ENCODE results near the gene PTMA. TPM values are rescaled to one million over a fixed set of nuclear protein-coding genes. Genes with fewer than 3 reads are reported as not detected.

The PTMA gene
- total and polyA plus RNA-seq, 9 of the 15 experiments (the other 6 are each of a cell fraction or from before 2014, with no cell fraction given): 429 to 2,322 (median 1,578) TPM

GRCh38 chr2:231677632-231678104 is 30.7 kb upstream of the PTMA start (continued):
- TF ChIP-seq ADNP (tag; IDR thresholded peaks at IDR 0.05) (no peak), TFAP4 (CRISPR knock-in tag; IDR thresholded peaks at IDR 0.05; ENCODE audit: borderline replicate concordance) (no peak), SIN3B (IDR thresholded peaks at IDR 0.05; ENCODE audit: low read depth) (no peak), BCOR (IDR thresholded peaks at IDR 0.05) (no peak), ZNF79 (CRISPR knock-in tag; IDR thresholded peaks at IDR 0.05; ENCODE audit: low read depth) (no peak), HCFC1 (IDR thresholded peaks at IDR 0.05; ENCODE audit: low read depth, low read length) (no peak), HSF4 (CRISPR knock-in tag; IDR thresholded peaks at IDR 0.05; ENCODE audit: borderline replicate concordance) (no peak), CTCF (IDR thresholded peaks at IDR 0.05 in 2 of 3, conservative IDR thresholded peaks at IDR 0.05 in 1 of 3; ENCODE audit: insufficient read depth in 2 of 3, low read depth in 1 of 3, low read length in 3 of 3) (peak; percentile 83 to 85 (median 83)), ETV1 (tag; conservative IDR thresholded peaks at IDR 0.05; ENCODE audit: low read depth) (0 out of 2 replicates have a peak, but pooled peaks have one; percentile 9), CHD4 (IDR thresholded peaks at IDR 0.05; ENCODE audit: insufficient read depth, insufficient replicate concordance, low read depth, low read length, poor library complexity, severe bottlenecking) (no peak), ZNF277 (CRISPR knock-in tag; IDR thresholded peaks at IDR 0.05; ENCODE audit: borderline replicate concordance) (no peak)

Data from K562 (cell line).